ENCODE measurements around the gene SPHK2. TPM values are rescaled to one million over a fixed set of nuclear protein-coding genes. Genes with fewer than 3 reads are reported as not detected.

The SPHK2 gene
- total and polyA plus RNA-seq, 11 donors = 5.6 to 13.1 (median 9.5) TPM

- Histone ChIP-seq H3K9me3 (no peaks in the 10 kb centered on the region), H3K4me1 (peaks cover 0 to 29% (median 13%) of the 10 kb centered on the region in 12 donors), H3K4me3 (peak overlapping the region in 10 of 12 donors; percentile 54 to 69 (median 60)), H3K27ac (peak overlapping the region in 9 of 12 donors; percentile 56 to 89 (median 83)), H3K27me3 (no peaks in the 10 kb centered on the region), H3K36me3 (no peaks in the 10 kb centered on the region)
- WGBS, 4 donors = 10 to 14% (median 12%) methylated on average over 7 to 10 of the region's 10 CpGs
- intact Hi-C loops (cut with DNase I) = loop anchor here (1.0 to 10.0 kb wide), 14 partner anchors 29 to 328 kb away; partner anchors contain the start of genes HSD17B14 (in 6 of the 10), MAMSTR (in 2 of the 10) and FTL (in 1 of the 10)
- TF ChIP-seq, protein P1, sequence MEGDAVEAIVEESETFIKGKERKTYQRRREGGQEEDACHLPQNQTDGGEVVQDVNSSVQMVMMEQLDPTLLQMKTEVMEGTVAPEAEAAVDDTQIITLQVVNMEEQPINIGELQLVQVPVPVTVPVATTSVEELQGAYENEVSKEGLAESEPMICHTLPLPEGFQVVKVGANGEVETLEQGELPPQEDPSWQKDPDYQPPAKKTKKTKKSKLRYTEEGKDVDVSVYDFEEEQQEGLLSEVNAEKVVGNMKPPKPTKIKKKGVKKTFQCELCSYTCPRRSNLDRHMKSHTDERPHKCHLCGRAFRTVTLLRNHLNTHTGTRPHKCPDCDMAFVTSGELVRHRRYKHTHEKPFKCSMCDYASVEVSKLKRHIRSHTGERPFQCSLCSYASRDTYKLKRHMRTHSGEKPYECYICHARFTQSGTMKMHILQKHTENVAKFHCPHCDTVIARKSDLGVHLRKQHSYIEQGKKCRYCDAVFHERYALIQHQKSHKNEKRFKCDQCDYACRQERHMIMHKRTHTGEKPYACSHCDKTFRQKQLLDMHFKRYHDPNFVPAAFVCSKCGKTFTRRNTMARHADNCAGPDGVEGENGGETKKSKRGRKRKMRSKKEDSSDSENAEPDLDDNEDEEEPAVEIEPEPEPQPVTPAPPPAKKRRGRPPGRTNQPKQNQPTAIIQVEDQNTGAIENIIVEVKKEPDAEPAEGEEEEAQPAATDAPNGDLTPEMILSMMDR (IDR thresholded peaks at IDR 0.05) = no peak
- DNase-seq (no peak), ATAC-seq (no peak)
Observed at GRCh38 chr19:48646722-48647216, 27.5 kb downstream of the SPHK2 start.

- 54 to 67% (median 59%) methylated on average over 2 of the region's 2 CpGs for WGBS, 4 donors
- no peaks in the 10 kb centered on the region for H3K27me3 ChIP-seq
- H3K4me1 ChIP-seq = peaks cover 0 to 29% (median 13%) of the 10 kb centered on the region in 12 donors
- no peak for TF ChIP-seq POLR2A (IDR thresholded peaks at IDR 0.05)
- TF ChIP-seq, protein P1 (IDR thresholded peaks at IDR 0.05) = no peak
- H3K27ac ChIP-seq = no peak overlapping the region
- DNase-seq (no peak), ATAC-seq (no peak)
- H3K36me3 ChIP-seq = no peaks in the 10 kb centered on the region
- intact Hi-C loops (cut with DNase I) = loop anchor here (5.0 to 10.0 kb wide), 10 partner anchors 67 to 327 kb away; partner anchors contain the start of genes HSD17B14 (in 6 of the 10), MAMSTR (in 2 of the 10) and FTL (in 1 of the 10)
- H3K4me3 ChIP-seq = no peak overlapping the region
- H3K9me3 ChIP-seq = no peaks in the 10 kb centered on the region
Observed at GRCh38 chr19:48648134-48648533, 28.8 kb downstream of the SPHK2 start.

DNA sequence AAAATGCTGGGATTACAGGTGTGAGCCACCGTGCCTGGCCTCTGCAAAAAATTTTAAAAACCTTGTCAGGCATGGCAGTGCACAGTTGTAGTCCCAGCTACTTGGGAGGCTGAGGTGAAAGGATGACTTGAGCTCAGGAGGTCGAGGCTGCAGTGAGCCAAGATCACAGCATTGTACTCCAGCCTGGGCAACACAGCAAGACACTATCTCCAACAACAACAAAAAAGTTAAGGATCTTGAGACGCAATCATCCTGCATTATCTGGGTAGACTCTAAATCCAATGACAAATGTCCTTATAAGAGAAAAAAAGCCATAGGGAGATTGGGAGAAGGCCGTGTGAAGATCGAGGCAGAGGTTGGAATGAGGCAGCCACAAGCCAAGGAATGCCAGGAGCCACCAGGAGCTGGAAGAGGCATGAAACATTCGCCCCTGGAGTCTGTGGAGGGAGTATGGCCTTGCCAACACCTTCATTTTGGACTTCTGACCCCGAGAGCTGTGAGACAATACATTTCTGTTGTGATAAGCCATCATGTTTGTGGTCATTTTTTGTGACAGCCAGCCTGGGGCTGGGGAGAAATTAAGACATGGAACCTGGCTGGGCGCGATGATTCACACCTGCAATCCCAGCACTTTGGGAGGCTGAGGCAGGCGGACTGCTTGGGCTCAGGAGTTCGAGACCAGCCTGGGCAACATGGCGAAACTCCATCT lies 31.8 kb downstream of the SPHK2 start:
- ATAC-seq (no peak), DNase-seq (no peak)
- Histone ChIP-seq H3K36me3 (no peaks in the 10 kb centered on the region), H3K4me1 (peaks cover 0 to 15% (median 1%) of the 10 kb centered on the region in 12 donors), H3K27me3 (no peaks in the 10 kb centered on the region), H3K9me3 (no peaks in the 10 kb centered on the region), H3K4me3 (no peak overlapping the region), H3K27ac (no peak overlapping the region)
- WGBS, 4 donors = 88 to 91% (median 90%) methylated on average over 12 of the region's 12 CpGs
- intact Hi-C loops (cut with DNase I) = no loop called here
- no peak for TF ChIP-seq POLR2A (IDR thresholded peaks at IDR 0.05)
- TF ChIP-seq, protein P1 (IDR thresholded peaks at IDR 0.05) = no peak

- no peaks in the 10 kb centered on the region for H3K9me3 ChIP-seq
- TF ChIP-seq POLR2A (IDR thresholded peaks at IDR 0.05) = no peak
- TF ChIP-seq, protein P1 (IDR thresholded peaks at IDR 0.05) = no peak
- no peak for DNase-seq
- ATAC-seq = no peak
- no peak overlapping the region for H3K4me3 ChIP-seq
- 79 to 91% (median 88%) methylated on average over 3 to 5 of the region's 5 CpGs for WGBS, 4 donors
- intact Hi-C loops (cut with DNase I) = no loop called here
- no peak overlapping the region for H3K27ac ChIP-seq
- peaks cover 0 to 15% (median 0%) of the 10 kb centered on the region in 12 donors for H3K4me1 ChIP-seq
- no peaks in the 10 kb centered on the region for H3K36me3 ChIP-seq
- no peaks in the 10 kb centered on the region for H3K27me3 ChIP-seq
Observed at GRCh38 chr19:48651683-48652048, 32.4 kb downstream of the SPHK2 start.
